ENCODE measurements around the gene WEE1.

DNA sequence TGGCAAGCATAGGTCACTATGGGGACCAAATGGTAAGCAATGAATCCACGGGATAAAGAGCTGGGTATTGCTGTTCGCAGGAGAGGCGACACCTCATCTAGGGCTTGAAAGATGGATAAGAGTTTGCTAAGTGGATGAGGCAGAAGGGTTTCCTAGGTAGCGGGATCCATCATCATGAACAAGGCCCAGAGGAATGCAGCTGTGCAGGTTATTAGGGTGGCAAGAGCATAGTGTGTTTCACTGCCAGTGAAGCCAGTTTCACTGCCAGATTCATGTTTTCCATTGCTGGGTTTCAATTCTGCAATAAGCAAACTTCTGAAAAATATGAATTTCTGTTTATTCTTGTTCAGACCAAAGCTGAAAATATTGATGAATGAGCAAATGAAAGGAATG is 27.2 kb downstream of the WEE1 start:
- TF ChIP-seq, protein P1, sequence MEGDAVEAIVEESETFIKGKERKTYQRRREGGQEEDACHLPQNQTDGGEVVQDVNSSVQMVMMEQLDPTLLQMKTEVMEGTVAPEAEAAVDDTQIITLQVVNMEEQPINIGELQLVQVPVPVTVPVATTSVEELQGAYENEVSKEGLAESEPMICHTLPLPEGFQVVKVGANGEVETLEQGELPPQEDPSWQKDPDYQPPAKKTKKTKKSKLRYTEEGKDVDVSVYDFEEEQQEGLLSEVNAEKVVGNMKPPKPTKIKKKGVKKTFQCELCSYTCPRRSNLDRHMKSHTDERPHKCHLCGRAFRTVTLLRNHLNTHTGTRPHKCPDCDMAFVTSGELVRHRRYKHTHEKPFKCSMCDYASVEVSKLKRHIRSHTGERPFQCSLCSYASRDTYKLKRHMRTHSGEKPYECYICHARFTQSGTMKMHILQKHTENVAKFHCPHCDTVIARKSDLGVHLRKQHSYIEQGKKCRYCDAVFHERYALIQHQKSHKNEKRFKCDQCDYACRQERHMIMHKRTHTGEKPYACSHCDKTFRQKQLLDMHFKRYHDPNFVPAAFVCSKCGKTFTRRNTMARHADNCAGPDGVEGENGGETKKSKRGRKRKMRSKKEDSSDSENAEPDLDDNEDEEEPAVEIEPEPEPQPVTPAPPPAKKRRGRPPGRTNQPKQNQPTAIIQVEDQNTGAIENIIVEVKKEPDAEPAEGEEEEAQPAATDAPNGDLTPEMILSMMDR (IDR thresholded peaks at IDR 0.05; ENCODE audit: insufficient read depth, low read length): no peak
- TF ChIP-seq POLR2AphosphoS5 (IDR thresholded peaks at IDR 0.05; ENCODE audit: low read depth) (no peak), SPI1 (IDR thresholded peaks at IDR 0.05; ENCODE audit: borderline replicate concordance, low read depth) (no peak)
